A549 (cell line): ENCODE results near the gene SLC16A3.

Experiments used
- CBX8 ChIP-seq: fragments of 200-600 bp; sonication (generic); IDR thresholded peaks from 2 replicates; pipeline ENCODE4 v1.6.1; 2016
- EHMT2 ChIP-seq: fragments of 200-600 bp; sonication (generic); IDR thresholded peaks from 2 replicates; pipeline ENCODE4 v1.6.1; 2016; ENCODE audit warnings: antibody characterized with exemption, low read depth, mild to moderate bottlenecking, moderate library complexity
- EP300 ChIP-seq, 2 experiments: fragments of >200 bp; sonication (Bioruptor Twin); formaldehyde crosslinking; IDR thresholded peaks; 2 replicates in 1 of 2; 3 replicates in 1 of 2; pipeline ENCODE4 v1.6.1; 2016 to 2017
- KDM1A ChIP-seq: fragments of 200-600 bp; sonication (generic); IDR thresholded peaks from 2 replicates; pipeline ENCODE4 v1.6.1; 2016; ENCODE audit warnings: low read depth, mild to moderate bottlenecking
- TF ChIP-seq, protein P1 (sequence below): fragments of >200 bp; sonication (Bioruptor Twin); formaldehyde crosslinking; IDR thresholded peaks from 3 replicates; pipeline ENCODE4 v1.5.1; 2016

DNA sequence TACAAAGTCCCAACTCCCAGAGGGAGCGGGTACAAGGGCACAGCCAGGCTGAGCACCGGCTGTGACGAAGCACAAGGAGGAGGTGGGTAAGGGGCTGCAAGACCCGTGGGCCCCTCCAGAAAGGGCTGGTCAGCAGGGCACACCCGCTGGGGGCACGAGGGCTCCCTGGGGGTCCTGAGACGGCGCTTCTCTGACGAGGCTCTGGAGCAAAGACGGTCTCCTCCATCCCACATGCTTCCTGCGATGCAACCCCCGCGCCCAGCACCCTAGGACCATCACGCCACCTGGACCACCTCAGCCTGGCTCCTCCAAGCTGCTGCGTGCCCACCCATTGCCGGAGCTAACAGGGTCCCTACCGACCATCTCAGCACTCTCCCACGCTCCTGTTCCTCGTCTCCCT, 24.9 kb upstream of the SLC16A3 start:
- no peak for TF ChIP-seq EP300 (IDR thresholded peaks at IDR 0.05)
- TF ChIP-seq, protein P1, sequence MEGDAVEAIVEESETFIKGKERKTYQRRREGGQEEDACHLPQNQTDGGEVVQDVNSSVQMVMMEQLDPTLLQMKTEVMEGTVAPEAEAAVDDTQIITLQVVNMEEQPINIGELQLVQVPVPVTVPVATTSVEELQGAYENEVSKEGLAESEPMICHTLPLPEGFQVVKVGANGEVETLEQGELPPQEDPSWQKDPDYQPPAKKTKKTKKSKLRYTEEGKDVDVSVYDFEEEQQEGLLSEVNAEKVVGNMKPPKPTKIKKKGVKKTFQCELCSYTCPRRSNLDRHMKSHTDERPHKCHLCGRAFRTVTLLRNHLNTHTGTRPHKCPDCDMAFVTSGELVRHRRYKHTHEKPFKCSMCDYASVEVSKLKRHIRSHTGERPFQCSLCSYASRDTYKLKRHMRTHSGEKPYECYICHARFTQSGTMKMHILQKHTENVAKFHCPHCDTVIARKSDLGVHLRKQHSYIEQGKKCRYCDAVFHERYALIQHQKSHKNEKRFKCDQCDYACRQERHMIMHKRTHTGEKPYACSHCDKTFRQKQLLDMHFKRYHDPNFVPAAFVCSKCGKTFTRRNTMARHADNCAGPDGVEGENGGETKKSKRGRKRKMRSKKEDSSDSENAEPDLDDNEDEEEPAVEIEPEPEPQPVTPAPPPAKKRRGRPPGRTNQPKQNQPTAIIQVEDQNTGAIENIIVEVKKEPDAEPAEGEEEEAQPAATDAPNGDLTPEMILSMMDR, result no peak
- TF ChIP-seq CBX8, result no peak
- TF ChIP-seq EHMT2, result no peak
- no peak for TF ChIP-seq KDM1A
